HepG2 (cell line): ENCODE measurements around the gene DPEP1. TPM values are rescaled to one million over a fixed set of nuclear protein-coding genes. Genes with fewer than 3 reads are reported as not detected.

Experiments used
- FOXA3 ChIP-seq: IDR thresholded peaks from 2 replicates; pipeline ENCODE4 v1.6.1; 2016; ENCODE audit warnings: missing genetic modification reagents, missing compliant biosample characterization
- POGK ChIP-seq: sonication (generic); formaldehyde crosslinking; conservative IDR thresholded peaks from 2 replicates; pipeline ENCODE4 v1.8.0; 2022; ENCODE audit warnings: mild to moderate bottlenecking, moderate library complexity, missing genetic modification reagents
- SMYD3 ChIP-seq: sonication (generic); formaldehyde crosslinking; IDR thresholded peaks from 2 replicates; pipeline ENCODE4 v1.8.1; 2023; ENCODE audit warnings: mild to moderate bottlenecking, missing genetic modification reagents
- SP5 ChIP-seq: IDR thresholded peaks from 2 replicates; pipeline ENCODE4 v1.6.1; 2016; ENCODE audit warnings: low read depth, borderline replicate concordance
- ZBTB25 ChIP-seq: IDR thresholded peaks from 2 replicates; pipeline ENCODE4 v1.6.1; 2018; ENCODE audit warnings: missing genetic modification reagents
- ZFP82 ChIP-seq: sonication (generic); formaldehyde crosslinking; IDR thresholded peaks from 2 replicates; pipeline ENCODE4 v1.5.1; 2020; ENCODE audit warnings: mild to moderate bottlenecking, missing genetic modification reagents, borderline replicate concordance
- ZNF282 ChIP-seq: fragments of 450-650 bp; IDR thresholded peaks from 2 replicates; pipeline ENCODE4 v1.6.1; 2018; ENCODE audit not compliant: partially characterized antibody
- ZNF484 ChIP-seq: sonication (generic); formaldehyde crosslinking; IDR thresholded peaks from 2 replicates; pipeline ENCODE4 v1.5.1; 2020; ENCODE audit warnings: mild to moderate bottlenecking, low read depth, missing genetic modification reagents, borderline replicate concordance
- polyA plus RNA-seq, 8 experiments: library from polyadenylated mRNA; depleted of rRNA in 3 of 8; stranded (reverse) in 7 of 8; unstranded in 1 of 8; fragments of >200 nt; fragmentation: Illumina TruSeq in 4 of 8; extraction: Trizol in 4 of 8; gene quantifications; 2 replicates each; pipeline versions ENCODE4 v1.2.1 to v1.2.3, GENCODE V29; 2011 to 2016; ENCODE audit warnings: low read depth in 4 of 8, missing spikeins in 1 of 8, mixed read lengths in 1 of 8; ENCODE audit not compliant: insufficient read depth in 1 of 8
- total RNA-seq, 5 experiments: library from RNA; depleted of rRNA; stranded (reverse); fragments of >200 nt; fragmentation: Illumina TruSeq; extraction: Trizol; gene quantifications; 2 replicates each; pipeline ENCODE4 v1.2.3, GENCODE V29; 2016; ENCODE audit warnings: low read depth in 1 of 5
- TF ChIP-seq, protein P1 (sequence below), 2 experiments: sonication (generic) in 1 of 2; formaldehyde crosslinking in 1 of 2; IDR thresholded peaks; 2 replicates each; pipeline versions ENCODE4 v1.6.1 to v1.9.0; 2014 to 2022; ENCODE audit warnings: antibody characterized with exemption in 1 of 2, borderline replicate concordance in 1 of 2, inconsistent platforms in 1 of 2, low read depth in 1 of 2, missing genetic modification reagents in 1 of 2
- TF ChIP-seq, protein P2 (sequence below): sonication (generic); formaldehyde crosslinking; IDR thresholded peaks from 2 replicates; pipeline ENCODE4 v1.8.1; 2022; ENCODE audit warnings: mild to moderate bottlenecking, missing genetic modification reagents
- TF ChIP-seq, protein P3 (sequence below): sonication (generic); formaldehyde crosslinking; IDR thresholded peaks from 2 replicates; pipeline ENCODE4 v1.5.0; 2020; ENCODE audit warnings: mild to moderate bottlenecking, missing genetic modification reagents, borderline replicate concordance

Gene DPEP1
- total and polyA plus RNA-seq, 2 of the 13 experiments (the other 11 are each of a cell fraction or from before 2014, with no cell fraction given), result 37.6 to 52.2 TPM

GRCh38 chr16:89624777-89625761 is 11.6 kb downstream of the DPEP1 start (continued):
- TF ChIP-seq, protein P1, sequence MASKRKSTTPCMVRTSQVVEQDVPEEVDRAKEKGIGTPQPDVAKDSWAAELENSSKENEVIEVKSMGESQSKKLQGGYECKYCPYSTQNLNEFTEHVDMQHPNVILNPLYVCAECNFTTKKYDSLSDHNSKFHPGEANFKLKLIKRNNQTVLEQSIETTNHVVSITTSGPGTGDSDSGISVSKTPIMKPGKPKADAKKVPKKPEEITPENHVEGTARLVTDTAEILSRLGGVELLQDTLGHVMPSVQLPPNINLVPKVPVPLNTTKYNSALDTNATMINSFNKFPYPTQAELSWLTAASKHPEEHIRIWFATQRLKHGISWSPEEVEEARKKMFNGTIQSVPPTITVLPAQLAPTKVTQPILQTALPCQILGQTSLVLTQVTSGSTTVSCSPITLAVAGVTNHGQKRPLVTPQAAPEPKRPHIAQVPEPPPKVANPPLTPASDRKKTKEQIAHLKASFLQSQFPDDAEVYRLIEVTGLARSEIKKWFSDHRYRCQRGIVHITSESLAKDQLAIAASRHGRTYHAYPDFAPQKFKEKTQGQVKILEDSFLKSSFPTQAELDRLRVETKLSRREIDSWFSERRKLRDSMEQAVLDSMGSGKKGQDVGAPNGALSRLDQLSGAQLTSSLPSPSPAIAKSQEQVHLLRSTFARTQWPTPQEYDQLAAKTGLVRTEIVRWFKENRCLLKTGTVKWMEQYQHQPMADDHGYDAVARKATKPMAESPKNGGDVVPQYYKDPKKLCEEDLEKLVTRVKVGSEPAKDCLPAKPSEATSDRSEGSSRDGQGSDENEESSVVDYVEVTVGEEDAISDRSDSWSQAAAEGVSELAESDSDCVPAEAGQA (IDR thresholded peaks at IDR 0.05; ENCODE audit: low read depth), result no peak
- TF ChIP-seq, protein P1 (CRISPR knock-in tag; IDR thresholded peaks at IDR 0.05; ENCODE audit: borderline replicate concordance), result no peak
- TF ChIP-seq ZFP82 (no peak), ZNF484 (CRISPR knock-in tag) (no peak), ZNF282 (no peak), SMYD3 (CRISPR knock-in tag) (no peak), FOXA3 (no peak), POGK (CRISPR knock-in tag) (no peak), ZBTB25 (CRISPR knock-in tag) (no peak), SP5 (CRISPR knock-in tag) (peak; percentile 47; the same call in 1 of the 2 replicates)
- TF ChIP-seq, protein P2, sequence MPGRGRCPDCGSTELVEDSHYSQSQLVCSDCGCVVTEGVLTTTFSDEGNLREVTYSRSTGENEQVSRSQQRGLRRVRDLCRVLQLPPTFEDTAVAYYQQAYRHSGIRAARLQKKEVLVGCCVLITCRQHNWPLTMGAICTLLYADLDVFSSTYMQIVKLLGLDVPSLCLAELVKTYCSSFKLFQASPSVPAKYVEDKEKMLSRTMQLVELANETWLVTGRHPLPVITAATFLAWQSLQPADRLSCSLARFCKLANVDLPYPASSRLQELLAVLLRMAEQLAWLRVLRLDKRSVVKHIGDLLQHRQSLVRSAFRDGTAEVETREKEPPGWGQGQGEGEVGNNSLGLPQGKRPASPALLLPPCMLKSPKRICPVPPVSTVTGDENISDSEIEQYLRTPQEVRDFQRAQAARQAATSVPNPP, result no peak
- TF ChIP-seq, protein P3, sequence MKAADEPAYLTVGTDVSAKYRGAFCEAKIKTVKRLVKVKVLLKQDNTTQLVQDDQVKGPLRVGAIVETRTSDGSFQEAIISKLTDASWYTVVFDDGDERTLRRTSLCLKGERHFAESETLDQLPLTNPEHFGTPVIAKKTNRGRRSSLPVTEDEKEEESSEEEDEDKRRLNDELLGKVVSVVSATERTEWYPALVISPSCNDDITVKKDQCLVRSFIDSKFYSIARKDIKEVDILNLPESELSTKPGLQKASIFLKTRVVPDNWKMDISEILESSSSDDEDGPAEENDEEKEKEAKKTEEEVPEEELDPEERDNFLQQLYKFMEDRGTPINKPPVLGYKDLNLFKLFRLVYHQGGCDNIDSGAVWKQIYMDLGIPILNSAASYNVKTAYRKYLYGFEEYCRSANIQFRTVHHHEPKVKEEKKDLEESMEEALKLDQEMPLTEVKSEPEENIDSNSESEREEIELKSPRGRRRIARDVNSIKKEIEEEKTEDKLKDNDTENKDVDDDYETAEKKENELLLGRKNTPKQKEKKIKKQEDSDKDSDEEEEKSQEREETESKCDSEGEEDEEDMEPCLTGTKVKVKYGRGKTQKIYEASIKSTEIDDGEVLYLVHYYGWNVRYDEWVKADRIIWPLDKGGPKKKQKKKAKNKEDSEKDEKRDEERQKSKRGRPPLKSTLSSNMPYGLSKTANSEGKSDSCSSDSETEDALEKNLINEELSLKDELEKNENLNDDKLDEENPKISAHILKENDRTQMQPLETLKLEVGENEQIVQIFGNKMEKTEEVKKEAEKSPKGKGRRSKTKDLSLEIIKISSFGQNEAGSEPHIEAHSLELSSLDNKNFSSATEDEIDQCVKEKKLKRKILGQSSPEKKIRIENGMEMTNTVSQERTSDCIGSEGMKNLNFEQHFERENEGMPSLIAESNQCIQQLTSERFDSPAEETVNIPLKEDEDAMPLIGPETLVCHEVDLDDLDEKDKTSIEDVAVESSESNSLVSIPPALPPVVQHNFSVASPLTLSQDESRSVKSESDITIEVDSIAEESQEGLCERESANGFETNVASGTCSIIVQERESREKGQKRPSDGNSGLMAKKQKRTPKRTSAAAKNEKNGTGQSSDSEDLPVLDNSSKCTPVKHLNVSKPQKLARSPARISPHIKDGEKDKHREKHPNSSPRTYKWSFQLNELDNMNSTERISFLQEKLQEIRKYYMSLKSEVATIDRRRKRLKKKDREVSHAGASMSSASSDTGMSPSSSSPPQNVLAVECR (CRISPR knock-in tag), result no peak
